Suprapubic skin (tissue), 4 donors: ENCODE data around the gene RFX8. TPM values are rescaled to one million over a fixed set of nuclear protein-coding genes. Genes with fewer than 3 reads are reported as not detected.
"Not testable (repeated sequence)": the region's sequence is repeated elsewhere in the genome, so short reads cannot be mapped to it uniquely, and the experiment has no call there.

Experiments used
- DNase-seq, 2 donors: peaks; one replicate each; pipeline ENCODE4 v3.0.0-alpha.2; 2019; ENCODE audit warnings: low spot score in 2 of 2
- H3K27ac ChIP-seq: fragments of 200-600 bp; sonication (generic); one replicate; pipeline ENCODE4 v1.5.1; 2019
- H3K27me3 ChIP-seq: fragments of 200-600 bp; sonication (generic); one replicate; pipeline ENCODE4 v1.5.1; 2019
- H3K36me3 ChIP-seq: fragments of 200-600 bp; sonication (generic); one replicate; pipeline ENCODE4 v1.5.1; 2019
- H3K4me1 ChIP-seq: fragments of 200-600 bp; sonication (generic); one replicate; pipeline ENCODE4 v1.5.1; 2019
- H3K4me3 ChIP-seq: fragments of 200-600 bp; sonication (generic); one replicate; pipeline ENCODE4 v1.5.1; 2019; ENCODE audit warnings: mild to moderate bottlenecking
- H3K9me3 ChIP-seq: fragments of 200-600 bp; sonication (generic); one replicate; pipeline ENCODE4 v1.5.1; 2019
- EP300 ChIP-seq: sonication (generic); formaldehyde crosslinking; IDR thresholded peaks from one replicate; pipeline ENCODE4 v1.6.1; 2017; ENCODE audit warnings: antibody characterized with exemption
- POLR2A ChIP-seq, 2 donors: fragments of 450-650 bp; IDR thresholded peaks; one replicate each; pipeline ENCODE4 v1.6.1; 2017; ENCODE audit warnings: antibody characterized with exemption in 2 of 2, mild to moderate bottlenecking in 2 of 2, moderate library complexity in 2 of 2
- POLR2AphosphoS5 ChIP-seq, 3 donors: sonication (generic); formaldehyde crosslinking; IDR thresholded peaks; one replicate each; pipeline ENCODE4 v1.6.1; 2017; ENCODE audit warnings: antibody characterized with exemption in 3 of 3
- WGBS: methylation state at CpG from one replicate; pipeline ENCODE4 v1.1.5; 2018; 5-methylcytosine and 5-hydroxymethylcytosine counted together
- total RNA-seq, 4 donors: library from RNA; depleted of rRNA; stranded (reverse); fragments of >200 nt; gene quantifications; one replicate each; pipeline ENCODE4 v1.1.0, GENCODE V29; 2016
- TF ChIP-seq, protein P1 (sequence below), 2 donors: fragments of 200-600 bp in 1 of 2; fragments of 450-650 bp in 1 of 2; sonication (generic) in 1 of 2; IDR thresholded peaks; one replicate each; pipeline ENCODE4 v1.5.1; 2016 to 2019; ENCODE audit warnings: antibody characterized with exemption in 2 of 2, mild to moderate bottlenecking in 1 of 2, moderate library complexity in 1 of 2

The RFX8 gene
- total RNA-seq, 4 donors from 2014 or later: 0.70 TPM; not detected in 3

- Histone ChIP-seq H3K27ac (no peak overlapping the region), H3K4me1 (no peaks in the 10 kb centered on the region), H3K27me3 (no peaks in the 10 kb centered on the region), H3K36me3 (no peaks in the 10 kb centered on the region), H3K9me3 (no peaks in the 10 kb centered on the region), H3K4me3 (no peak overlapping the region)
- no peak for DNase-seq
- WGBS: 59% methylated on average over 5 of the region's 5 CpGs
- TF ChIP-seq EP300: no peak
- TF ChIP-seq POLR2A (IDR thresholded peaks at IDR 0.05): no peak
- no peak for TF ChIP-seq POLR2AphosphoS5 (IDR thresholded peaks at IDR 0.05)
- TF ChIP-seq, protein P1, sequence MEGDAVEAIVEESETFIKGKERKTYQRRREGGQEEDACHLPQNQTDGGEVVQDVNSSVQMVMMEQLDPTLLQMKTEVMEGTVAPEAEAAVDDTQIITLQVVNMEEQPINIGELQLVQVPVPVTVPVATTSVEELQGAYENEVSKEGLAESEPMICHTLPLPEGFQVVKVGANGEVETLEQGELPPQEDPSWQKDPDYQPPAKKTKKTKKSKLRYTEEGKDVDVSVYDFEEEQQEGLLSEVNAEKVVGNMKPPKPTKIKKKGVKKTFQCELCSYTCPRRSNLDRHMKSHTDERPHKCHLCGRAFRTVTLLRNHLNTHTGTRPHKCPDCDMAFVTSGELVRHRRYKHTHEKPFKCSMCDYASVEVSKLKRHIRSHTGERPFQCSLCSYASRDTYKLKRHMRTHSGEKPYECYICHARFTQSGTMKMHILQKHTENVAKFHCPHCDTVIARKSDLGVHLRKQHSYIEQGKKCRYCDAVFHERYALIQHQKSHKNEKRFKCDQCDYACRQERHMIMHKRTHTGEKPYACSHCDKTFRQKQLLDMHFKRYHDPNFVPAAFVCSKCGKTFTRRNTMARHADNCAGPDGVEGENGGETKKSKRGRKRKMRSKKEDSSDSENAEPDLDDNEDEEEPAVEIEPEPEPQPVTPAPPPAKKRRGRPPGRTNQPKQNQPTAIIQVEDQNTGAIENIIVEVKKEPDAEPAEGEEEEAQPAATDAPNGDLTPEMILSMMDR (IDR thresholded peaks at IDR 0.05): no peak
Measured at GRCh38 chr2:101508636-101509035, 33.7 kb upstream of the RFX8 start.

GRCh38 chr2:101505276-101505675 lies 30.4 kb upstream of the RFX8 start:
- 93% methylated on average over 4 of the region's 4 CpGs for WGBS
- not testable (repeated sequence) for H3K36me3 ChIP-seq, DNase-seq, H3K27me3 ChIP-seq, H3K4me3 ChIP-seq, H3K9me3 ChIP-seq, H3K4me1 ChIP-seq, H3K27ac ChIP-seq

DNA sequence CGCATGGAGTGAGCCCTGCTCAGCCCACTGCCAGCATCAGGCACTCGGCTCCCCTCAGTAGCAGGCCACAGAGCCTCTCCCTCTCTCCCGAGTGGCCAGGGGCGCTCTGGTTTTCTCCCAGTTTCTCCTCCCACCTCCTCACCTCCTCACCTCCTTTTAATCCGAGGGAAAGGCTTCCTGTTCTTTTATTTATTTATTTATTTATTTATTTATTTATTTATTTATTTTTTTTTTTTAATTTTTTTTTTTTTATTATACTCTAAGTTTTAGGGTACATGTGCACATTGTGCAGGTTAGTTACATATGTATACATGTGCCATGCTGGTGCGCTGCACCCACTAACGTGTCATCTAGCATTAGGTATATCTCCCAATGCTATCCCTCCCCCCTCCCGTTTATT lies 29.8 kb upstream of the RFX8 start:
- not testable (repeated sequence) for H3K4me1 ChIP-seq, H3K9me3 ChIP-seq, H3K36me3 ChIP-seq, H3K4me3 ChIP-seq, DNase-seq, H3K27me3 ChIP-seq, H3K27ac ChIP-seq
- WGBS: 92% methylated on average over 6 of the region's 8 CpGs

GRCh38 chr2:101502095-101502494 lies 27.2 kb upstream of the RFX8 start:
- no peaks in the 10 kb centered on the region for H3K4me1 ChIP-seq
- no peaks in the 10 kb centered on the region for H3K36me3 ChIP-seq
- no peak for TF ChIP-seq EP300
- TF ChIP-seq, protein P1 (IDR thresholded peaks at IDR 0.05): no peak
- TF ChIP-seq POLR2A (IDR thresholded peaks at IDR 0.05): no peak
- no peak for TF ChIP-seq POLR2AphosphoS5 (IDR thresholded peaks at IDR 0.05)
- no peaks in the 10 kb centered on the region for H3K9me3 ChIP-seq
- DNase-seq: no peak
- no peak overlapping the region for H3K4me3 ChIP-seq
- no peaks in the 10 kb centered on the region for H3K27me3 ChIP-seq
- no peak overlapping the region for H3K27ac ChIP-seq
- 87% methylated on average over 5 of the region's 5 CpGs for WGBS

- no peaks in the 10 kb centered on the region for H3K36me3 ChIP-seq
- no peak for TF ChIP-seq POLR2AphosphoS5 (IDR thresholded peaks at IDR 0.05)
- TF ChIP-seq, protein P1 (IDR thresholded peaks at IDR 0.05): no peak
- no peak for TF ChIP-seq POLR2A (IDR thresholded peaks at IDR 0.05)
- no peak for TF ChIP-seq EP300
- H3K27ac ChIP-seq: no peak overlapping the region
- no peaks in the 10 kb centered on the region for H3K27me3 ChIP-seq
- H3K9me3 ChIP-seq: no peaks in the 10 kb centered on the region
- no peak for DNase-seq
- H3K4me3 ChIP-seq: no peak overlapping the region
- 57% methylated on average over 3 of the region's 3 CpGs for WGBS
- H3K4me1 ChIP-seq: no peaks in the 10 kb centered on the region
Measured at GRCh38 chr2:101501443-101501842, 26.5 kb upstream of the RFX8 start.

- Histone ChIP-seq H3K27me3 (no peaks in the 10 kb centered on the region), H3K9me3 (no peaks in the 10 kb centered on the region), H3K36me3 (no peaks in the 10 kb centered on the region), H3K4me3 (no peak overlapping the region), H3K27ac (no peak overlapping the region), H3K4me1 (no peaks in the 10 kb centered on the region)
- DNase-seq: no peak
- 33% methylated on average over 5 of the region's 5 CpGs for WGBS
- TF ChIP-seq EP300 (no peak), POLR2A (IDR thresholded peaks at IDR 0.05) (no peak), POLR2AphosphoS5 (IDR thresholded peaks at IDR 0.05) (no peak)
- TF ChIP-seq, protein P1 (IDR thresholded peaks at IDR 0.05): no peak
Measured at GRCh38 chr2:101500860-101501259, 25.9 kb upstream of the RFX8 start.
